NCI-H187 treated with DMSO at 0.1 percent for 48 hours (cell line): ENCODE measurements around the gene KCNQ2.

Experiments
- DNase-seq: peaks from one replicate; lab custom pipeline; 2025; lab: John Stamatoyannopoulos, UW

Gene KCNQ2

DNA sequence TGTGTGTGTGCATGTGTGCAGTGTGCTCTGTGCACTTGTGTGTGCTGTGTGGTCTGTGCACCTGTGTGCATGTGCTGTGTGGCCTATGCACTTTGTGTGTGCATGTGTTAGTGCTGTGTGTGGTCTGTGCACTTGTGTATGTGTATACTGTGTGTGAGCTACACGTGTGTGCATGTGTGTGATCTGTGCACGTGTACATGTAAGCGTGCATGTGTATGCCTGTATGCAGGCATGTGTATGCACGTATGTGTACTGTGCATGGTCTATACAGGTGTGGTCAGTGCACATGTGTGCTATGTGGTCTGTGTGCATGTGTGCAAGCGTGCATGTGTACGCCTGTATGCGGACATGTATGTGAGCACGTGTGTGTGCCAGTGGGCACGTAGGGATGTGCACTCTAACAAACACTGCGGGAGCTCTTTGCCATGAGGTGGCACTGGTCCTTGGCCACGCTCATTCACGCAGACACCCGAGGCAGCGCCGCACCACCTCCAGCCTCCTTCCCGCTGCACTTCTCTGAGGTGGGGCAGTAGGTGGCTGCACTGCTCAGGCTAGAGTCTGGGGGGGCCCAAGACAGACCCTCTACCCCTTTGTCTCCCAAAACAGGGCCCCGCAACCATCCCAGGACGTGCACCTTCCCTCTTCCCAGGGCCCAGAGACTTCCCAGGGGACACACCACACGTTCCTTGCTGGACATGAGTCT lies 68.9 kb downstream of the KCNQ2 start:
- no peak for DNase-seq

DNA sequence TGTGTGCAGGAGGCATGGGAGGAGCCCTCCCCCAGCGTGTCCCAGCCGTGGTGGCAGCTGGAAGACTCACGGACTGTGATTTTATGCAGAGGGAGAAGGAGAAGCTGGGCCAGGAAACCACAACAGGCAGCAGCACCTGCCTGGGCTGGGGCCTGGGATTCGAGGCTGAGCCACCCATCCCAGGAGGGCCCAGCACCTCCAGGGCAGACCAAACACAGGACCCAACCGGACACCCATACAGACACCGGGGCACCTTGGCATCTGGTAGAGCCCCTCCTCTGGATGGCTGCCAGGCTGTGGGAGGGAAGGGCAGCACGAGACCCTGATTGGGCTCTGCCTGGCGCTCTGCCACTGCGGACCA lies 69.6 kb downstream of the KCNQ2 start:
- DNase-seq = peak; percentile 3

DNA sequence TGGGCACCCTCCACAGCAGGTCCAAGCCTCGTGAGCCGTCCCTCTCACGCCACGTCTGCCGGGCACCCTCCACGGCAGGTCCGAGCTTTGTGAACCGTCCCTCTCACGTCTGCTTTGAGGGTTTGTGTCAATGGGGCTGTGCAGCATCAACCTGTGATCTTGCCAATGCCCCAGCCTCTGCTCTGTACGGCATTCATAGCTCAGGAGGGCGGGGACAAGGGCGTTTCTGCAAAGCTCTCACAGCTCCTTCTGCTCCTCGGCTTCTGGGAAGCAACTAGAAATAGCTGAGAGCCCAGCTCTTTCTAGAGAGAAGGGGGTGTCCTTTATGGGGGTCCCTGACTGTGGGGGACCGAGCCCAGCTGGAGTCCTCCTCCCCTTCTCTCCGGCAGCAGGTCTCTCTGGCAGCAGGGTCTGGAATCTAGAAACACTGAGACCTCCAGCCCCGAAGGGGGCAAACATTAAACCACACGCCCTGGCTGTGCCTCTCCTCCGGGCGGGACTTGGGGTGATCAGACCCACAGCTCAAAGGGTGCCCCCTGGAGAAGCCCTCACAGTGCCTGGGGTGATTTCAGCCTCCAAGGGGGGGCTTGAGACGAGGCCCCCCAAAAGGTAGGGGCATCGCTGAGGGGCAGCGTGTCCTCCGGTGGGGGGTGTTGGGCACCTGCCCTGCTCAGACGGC lies 70.1 kb downstream of the KCNQ2 start:
- no peak for DNase-seq

DNA sequence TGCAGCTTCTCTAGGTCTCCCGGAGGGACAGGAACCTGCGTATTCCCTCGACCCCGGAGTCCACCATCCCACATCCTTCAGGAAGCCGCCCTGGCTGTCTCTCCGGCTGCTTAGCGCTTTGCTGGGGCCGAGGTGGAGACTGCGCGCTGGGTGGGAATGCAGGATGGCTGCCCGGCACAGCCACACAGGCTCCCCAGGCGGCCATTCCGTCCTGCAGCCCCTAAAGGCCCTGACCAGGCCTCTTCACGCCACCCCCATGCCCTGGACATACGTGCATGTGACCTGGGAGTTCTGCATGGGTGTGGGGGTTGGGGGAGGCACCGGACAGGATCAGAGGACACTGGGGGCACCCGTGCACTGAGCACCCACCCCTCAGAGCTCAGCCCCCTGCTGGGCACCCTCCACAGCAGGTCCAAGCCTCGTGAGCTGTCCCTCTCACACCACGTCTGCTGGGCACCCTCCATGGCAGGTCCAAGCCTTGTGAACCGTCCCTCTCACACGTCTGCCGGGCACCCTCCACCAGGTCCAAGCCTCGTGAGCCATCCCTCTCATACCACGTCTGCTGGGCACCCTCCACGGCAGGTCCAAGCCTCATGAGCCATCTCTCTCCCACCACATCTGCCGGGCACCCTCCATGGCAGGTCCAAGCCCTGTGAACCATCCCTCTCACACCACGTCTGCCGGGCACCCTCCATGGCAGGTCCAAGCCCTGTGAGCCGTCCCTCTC lies 70.9 kb downstream of the KCNQ2 start:
- DNase-seq = no peak

DNA sequence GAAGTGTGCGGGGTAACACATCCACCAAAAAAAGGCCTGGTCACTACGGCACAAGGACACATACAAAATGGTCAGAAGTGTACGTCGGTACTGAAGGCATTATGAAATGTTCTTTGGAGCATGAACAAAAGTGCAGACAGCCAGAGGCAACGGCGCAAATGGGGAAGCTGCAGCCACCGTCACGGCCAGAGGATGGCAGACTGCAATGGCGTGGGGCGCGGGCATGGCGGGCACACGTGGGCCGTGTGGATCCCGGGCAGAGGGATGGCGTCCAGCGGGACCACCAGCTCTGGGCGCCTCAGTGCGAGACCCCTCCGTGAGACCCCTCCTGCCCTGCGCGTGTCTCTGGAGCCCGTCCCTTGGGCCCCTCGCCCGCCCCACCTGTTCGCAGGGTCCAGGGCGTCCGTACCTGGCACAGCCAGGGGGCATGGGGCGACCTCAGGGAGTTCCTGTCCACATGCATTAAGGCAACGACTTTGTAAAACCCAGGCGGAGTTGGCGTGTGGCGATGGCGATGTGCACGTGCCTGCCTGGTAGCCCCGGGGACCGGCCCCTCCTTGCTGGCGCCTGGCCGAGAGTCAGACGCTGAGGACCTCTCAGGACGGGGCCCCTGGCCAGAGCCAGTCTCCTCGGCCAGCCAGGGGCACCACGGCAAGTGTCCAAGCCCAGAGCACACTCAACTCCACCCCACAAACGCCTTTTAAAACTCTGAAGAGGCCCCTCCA lies 71.8 kb downstream of the KCNQ2 start:
- DNase-seq = no peak

DNA sequence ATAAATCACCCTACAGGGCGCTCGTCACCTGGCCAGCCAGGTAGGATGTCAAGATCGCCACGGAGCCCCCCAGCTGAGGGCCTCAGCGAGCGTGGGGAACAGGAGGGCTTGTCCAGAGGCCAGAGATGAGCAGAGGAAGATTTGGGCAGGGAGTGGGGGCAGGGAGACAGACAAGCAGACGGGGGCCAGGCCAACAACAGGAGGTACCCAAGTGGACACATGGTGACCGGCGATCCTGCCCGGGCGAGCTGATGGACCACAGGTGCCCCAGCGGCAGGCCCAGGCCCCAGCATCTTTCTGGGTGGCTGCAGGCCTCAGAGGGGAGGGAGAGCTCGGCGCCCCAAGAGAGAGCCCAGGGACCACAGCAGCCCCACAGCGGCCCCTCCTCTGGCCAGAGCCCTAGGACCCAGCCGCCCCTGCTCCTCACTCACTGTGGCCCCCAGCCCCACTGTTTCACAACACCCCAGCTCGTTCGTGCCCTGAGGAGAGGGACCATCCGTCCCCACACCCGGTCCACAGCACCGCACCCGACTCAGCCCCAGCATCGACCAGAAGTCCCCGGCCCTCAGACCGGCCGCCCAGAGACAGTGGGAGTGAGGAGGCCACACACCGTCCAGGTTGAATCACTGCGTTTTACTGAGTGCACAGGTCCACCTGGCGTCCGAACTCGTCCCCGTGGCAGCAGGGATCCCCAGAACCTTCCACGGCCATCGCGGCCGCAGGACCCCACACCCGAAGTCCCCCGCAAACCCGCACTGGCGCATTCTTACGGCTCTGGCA lies 72.7 kb downstream of the KCNQ2 start:
- DNase-seq = no peak

DNA sequence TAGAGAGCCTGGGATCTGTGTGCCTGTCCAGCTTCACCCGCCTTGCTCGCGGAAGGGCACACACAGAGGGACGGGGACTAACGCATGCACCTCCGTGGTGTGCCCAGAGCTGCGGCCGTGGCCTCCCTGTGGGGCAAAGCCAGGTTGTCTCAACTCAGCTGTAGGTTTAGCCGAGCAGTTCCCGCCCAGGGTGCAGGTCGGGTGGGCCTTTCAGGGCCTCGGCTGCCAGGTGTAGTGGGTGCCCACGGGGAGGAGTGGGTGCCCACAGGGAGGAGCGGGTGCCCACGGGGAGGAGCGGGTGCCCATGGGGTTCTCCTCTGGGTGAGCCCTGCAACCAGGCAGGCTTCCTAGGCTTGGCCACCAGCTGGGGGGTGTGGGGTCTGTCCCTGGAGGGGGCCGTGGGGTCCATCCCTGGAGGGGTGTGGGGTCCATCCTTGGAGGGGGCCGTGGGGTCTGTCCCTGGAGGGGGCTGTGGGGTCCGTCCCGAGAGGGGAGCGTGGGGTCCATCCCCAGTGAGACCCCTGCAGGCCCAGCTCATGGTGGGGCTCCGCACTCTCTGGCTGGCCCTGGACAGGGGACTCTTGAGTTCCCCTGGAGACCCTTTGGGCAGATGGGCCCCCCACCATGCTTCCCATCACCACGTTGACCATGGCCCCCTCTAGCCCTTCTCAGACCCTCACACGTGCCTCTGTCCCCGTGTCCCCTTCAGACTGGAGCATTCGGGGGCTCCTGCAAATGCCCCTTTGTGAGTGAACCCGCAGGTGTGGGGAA lies 73.5 kb downstream of the KCNQ2 start:
- DNase-seq = no peak

DNA sequence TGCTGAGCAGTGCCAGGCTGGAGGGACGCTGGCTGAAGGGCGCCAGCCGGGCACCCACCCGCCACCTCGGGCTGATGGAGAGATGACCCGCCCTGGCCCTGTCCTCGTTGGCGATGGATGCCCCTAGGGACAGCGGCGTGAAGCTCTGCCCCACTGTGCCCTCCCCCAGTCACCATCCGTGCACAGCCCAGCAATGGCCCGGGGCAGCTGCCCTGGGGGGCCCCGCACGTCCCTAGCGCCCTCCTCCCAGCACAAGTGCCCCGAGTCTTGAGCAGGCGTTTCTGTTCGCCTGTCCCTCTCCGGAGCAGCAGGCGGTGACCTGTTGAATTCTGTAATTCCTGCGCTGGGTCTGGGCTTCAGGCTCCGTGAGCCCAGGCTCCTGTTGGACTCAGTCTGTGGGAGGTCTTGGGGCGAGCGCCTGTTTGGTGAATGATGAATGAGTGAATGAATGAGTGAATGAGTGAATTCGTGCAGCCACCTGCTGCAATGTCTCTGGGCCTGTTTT lies 74.5 kb downstream of the KCNQ2 start:
- DNase-seq = no peak

DNA sequence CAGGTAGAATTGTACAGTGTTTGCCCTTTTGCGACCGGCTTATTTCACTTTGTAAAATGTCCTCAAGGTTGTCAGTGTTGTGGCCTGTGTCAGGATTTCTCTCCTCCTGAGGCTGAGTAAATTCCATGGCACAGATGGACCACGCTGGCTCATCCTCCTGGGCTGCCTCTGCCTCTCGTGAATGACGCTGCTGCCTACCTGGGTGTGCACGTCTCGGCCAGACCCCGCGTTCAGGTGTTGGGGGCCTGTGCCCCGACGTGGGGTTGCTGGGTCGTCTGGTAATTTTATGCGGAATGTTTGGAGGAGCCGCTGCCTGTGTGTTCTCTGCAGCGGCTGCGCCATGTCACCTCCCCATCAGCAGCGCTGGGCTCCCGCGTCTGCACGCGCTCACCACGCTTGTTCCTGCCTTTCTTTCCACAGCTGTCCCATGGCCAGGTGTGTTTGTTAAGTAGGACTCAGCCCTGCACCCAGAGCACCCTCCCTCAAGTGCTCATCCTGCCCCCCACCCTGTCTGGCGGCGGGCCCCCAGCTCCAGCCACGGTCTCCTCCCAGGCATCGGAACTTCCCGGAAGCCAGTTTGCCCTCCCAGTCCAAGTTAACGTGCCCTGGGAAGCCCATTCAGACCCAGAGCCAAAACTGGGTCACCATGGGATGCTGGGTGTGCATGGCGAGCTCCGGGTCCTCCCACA lies 75.2 kb downstream of the KCNQ2 start:
- DNase-seq = no peak

DNA sequence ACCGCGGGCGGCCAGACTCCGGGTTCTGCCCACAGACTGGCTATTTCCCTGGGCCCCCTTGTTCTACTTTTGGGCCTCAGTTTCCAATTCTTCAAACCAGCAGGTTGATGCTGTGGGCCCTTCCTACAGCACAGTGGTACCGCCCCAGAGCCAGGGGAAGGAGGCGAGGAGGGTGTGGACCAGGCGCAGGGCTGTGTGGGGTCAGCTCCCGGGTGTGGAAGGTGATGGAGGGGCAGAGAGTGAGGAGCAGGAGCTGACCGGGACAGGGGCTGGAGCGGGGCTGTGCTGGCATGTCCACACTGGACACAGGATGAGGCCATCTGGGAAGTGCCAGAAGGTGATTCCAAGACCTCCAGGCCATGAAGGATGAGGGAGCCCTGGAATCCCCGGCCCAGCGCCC lies 76.2 kb downstream of the KCNQ2 start:
- DNase-seq = no peak

DNA sequence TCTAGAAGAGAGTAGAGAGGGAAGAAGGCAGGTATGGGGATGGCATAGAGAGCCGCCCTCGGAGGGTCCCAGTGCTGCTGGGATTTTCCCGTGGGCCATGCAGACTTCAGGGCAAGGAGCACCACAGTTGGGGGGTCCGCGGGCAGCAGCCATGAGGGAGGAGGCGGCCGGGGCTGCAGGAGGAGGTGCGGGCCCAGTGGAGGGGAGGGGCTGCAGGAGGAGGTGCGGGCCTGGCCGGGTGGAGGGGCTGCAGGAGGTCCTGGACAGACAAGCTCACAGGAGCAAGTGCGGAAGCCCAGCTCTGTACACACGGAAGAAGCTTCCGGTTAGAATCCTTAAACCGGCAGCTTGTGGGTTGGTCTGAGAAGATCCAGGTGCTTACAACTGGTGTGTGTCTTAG lies 76.7 kb downstream of the KCNQ2 start:
- no peak for DNase-seq

DNA sequence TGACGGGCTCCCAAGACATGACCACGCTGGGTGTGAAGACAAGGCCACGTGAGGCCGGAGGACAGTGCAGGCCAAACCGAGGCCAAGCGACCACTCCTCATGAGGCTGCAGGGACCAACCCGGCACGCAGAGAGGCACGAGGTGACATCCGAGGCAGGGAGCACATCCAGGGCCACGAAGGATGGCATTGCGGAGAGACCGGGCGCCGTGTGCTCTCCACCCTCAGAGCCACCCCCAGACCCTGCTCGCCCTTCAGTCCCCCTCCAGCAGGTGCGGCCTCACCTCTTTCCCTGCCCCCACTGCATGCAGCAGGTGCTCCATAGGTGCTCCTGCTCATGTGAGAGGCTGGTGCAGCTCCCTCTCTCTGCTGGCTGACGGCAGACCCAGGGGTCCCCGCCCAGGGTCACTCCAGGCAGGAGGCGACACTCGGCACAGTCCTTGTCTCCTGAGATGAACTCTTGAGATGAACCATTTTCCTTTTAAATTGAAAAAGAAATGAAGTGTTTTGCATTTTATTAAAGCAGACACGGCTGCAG lies 77.5 kb downstream of the KCNQ2 start:
- no peak for DNase-seq

DNA sequence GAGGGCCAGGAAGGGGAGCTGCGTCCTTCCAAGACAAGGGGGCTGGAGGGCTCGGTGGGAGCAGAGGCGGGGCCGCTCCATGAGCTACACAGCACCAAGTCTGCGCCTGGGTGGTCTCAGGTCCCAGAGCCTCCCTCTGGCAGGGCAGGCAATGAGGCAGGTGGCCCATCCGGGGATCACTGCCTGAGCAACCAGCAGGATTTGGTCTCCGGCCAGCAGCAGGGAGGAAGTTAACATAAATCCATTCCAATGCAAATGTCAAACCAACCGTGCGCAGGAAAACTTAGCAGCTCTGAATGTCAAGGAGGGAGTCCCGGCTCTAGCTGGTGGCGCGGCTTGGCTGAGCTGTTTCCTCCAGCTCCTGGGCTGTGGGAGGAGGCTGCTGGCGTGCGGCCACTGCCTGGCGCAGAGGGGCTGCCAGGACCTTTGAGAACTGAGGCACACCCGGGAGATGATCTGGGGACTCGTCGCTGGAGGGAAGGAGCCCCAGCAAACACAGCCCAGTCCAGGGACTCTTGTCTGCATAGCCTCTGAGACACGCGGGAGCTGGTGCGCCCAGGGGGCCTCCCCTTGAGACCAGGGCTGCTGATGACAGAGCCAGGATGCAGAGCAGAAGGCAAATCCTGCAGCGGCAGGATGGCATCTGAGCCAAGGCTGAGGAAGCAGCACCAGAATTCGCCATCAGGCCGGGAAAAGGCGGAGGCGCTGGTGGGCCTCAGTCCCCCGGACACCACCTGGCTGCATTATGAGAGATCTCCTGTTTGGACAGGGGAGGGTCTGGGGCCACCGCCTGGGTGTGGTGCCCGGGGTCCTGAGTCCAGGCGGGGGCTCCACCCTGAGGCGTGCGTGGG lies 78.2 kb downstream of the KCNQ2 start:
- no peak for DNase-seq

DNA sequence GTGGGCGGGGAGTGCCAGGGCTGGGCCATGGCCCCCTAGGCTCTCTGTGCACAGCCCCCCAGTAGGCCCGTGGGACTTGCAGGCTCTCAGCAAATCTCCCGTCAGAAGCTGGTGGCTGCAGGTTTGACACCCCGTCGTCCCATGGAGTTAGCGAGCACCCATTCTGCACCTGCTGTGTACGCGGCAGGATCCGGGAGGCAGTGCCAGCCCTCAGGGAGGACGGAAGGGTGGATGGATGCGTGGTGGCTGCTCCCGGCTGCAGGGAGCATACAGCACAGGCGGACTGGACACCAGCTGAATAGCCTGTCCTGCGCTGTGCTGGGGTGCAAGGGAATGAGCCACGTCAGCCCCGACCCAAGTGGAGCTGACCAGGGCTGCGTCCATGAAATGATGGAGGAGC lies 78.9 kb downstream of the KCNQ2 start:
- no peak for DNase-seq

DNA sequence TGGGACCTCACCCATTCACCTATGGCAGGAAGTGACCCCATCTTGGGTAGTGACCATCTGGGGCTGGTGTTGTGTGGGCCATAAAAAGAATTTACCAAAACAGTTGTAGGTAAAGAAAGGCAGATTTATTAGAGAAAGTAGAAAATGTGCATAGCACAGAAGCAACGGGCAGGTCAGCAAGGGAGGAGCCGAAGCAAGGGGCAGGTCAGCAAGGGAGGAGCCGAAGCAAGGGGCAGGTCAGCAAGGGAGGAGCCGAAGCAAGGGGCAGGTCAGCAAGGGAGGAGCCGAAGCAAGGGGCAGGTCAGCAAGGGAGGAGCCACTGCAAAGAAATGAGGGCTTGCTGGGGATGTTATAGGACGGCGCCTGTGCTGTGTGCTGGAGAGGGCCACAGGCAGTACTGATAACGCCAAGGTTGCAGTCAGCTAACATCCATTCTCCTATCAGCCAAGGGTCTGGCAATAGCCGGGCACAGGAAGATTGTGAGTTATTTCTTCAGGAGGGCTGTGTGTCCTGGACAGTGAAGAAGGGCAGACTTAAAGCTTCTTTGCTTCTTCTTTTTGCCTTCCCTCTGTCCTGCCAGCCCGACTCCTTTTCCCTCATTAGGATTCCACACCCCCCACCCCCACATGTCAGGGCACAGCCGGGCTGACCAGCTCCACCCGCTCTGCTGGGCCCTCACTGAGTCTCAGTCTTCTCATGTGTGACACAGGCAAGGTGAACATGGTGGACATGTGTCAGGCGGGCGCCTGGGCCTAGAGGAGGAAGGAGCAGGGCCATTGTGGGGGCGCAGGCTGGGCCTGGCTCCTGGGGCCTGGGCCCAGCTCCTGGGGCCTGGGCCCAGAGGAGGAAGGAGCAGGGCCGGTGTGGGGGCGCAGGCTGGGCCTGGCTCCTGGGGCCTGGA lies 79.7 kb downstream of the KCNQ2 start:
- DNase-seq = no peak

DNA sequence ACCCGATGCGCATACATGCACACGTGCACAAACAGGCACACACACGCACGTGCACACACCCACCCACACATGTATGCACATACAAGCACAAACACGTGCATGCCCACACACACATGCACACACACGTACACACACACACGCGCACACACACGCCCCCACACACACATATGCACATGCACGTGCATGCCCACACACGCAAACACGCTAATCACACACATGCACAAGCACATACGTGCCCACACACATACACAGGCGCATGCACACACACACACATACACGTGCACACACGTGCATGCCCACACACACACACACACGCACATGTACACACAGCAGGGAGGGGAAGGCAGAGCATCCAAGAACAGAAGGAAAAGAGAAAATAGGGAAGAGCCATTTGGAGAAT lies 84.5 kb downstream of the KCNQ2 start:
- no peak for DNase-seq

DNA sequence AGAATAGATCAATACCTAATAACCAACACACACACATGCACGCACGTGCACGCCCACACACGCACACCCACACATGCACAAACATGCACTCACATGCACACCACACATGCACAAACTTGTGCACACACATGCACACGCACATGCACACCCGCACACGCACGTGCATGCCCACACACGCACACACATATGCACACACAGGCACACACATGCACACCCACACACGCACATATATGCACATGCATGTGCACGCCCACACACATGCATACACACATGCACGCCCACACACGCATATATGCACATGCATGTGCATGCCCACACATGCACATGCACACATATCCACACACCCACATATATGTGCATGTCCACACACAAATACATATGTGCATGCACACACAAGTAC lies 85.1 kb downstream of the KCNQ2 start:
- DNase-seq = no peak

DNA sequence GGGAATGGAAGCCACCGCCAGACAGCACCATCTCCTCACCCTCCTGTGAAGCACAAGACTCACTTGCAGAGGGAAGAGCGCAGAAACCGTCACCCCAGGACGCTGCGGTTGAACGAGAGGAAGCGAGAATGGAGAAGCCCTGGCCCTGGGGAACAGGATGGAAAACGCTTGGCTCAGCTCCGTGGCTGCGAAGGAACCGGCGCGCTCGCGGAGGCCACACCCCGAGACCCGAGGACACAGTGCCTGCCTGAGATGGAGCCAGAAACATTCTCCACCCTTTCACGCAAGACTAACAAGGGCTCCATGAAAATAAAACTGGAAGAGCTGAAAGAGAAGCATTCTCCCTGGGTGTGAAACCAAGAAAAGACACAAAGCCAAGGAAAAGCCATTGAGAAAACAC lies 86.0 kb downstream of the KCNQ2 start:
- DNase-seq = no peak
